ENCODE measurements around the gene RBM24.

- TF ChIP-seq CTCF (IDR thresholded peaks at IDR 0.05; ENCODE audit: insufficient read depth, low read length): no peak
- TF ChIP-seq GABPA (IDR thresholded peaks at IDR 0.05; ENCODE audit: low read depth): no peak
- no peak for TF ChIP-seq POLR2AphosphoS5 (IDR thresholded peaks at IDR 0.05; ENCODE audit: low read depth)
Observed at GRCh38 chr6:17278289-17279063, 2.7 kb upstream of the RBM24 start.

All from HL-60 (cell line).